OCI-LY7 (cell line): ENCODE results near the gene MMP2.

Experiments used
- EZH2phosphoT487 ChIP-seq: fragments of 200-600 bp; sonication (generic); IDR thresholded peaks from 2 replicates; pipeline ENCODE4 v1.6.1; 2018; ENCODE audit warnings: low read depth, borderline replicate concordance, mild to moderate bottlenecking, mixed run types, antibody characterized with exemption, low read length, moderate library complexity, mixed read lengths
- TF ChIP-seq, protein P1 (sequence below): fragments of 200-600 bp; sonication (generic); conservative IDR thresholded peaks from 2 replicates; pipeline ENCODE4 v1.5.1; 2014; ENCODE audit warnings: mild to moderate bottlenecking, antibody characterized with exemption, low read length, moderate library complexity, mixed read lengths

DNA sequence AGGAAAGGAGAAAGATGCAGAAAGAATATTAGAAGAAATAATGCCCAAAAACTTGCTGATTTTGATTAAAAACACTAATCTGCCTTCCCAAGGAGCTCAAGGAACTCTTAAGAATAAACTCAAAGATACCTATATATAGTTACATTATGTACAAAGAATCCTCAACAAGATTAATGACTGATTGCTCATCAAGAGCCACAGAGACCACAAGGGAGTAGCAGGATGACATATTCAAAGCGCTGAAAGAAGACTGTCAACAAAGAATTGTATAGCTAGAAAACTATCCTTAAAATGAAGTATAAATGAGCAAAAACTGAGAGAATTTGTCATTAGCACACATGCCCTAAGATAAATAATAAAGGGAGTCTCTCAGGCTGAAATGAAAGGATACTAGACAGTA is 36.1 kb downstream of the MMP2 start:
- TF ChIP-seq EZH2phosphoT487 = no peak
- TF ChIP-seq, protein P1, sequence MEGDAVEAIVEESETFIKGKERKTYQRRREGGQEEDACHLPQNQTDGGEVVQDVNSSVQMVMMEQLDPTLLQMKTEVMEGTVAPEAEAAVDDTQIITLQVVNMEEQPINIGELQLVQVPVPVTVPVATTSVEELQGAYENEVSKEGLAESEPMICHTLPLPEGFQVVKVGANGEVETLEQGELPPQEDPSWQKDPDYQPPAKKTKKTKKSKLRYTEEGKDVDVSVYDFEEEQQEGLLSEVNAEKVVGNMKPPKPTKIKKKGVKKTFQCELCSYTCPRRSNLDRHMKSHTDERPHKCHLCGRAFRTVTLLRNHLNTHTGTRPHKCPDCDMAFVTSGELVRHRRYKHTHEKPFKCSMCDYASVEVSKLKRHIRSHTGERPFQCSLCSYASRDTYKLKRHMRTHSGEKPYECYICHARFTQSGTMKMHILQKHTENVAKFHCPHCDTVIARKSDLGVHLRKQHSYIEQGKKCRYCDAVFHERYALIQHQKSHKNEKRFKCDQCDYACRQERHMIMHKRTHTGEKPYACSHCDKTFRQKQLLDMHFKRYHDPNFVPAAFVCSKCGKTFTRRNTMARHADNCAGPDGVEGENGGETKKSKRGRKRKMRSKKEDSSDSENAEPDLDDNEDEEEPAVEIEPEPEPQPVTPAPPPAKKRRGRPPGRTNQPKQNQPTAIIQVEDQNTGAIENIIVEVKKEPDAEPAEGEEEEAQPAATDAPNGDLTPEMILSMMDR = no peak
